Measurements from ENCODE around the gene SEC24A. TPM values are rescaled to one million over a fixed set of nuclear protein-coding genes. Genes with fewer than 3 reads are reported as not detected.

SEC24A gene
- 11.3 to 15.7 TPM (median 13.4 TPM) in 5 replicates for total RNA-seq (2022; extraction: Qiagen RNA extraction)

GRCh38 chr5:134648425-134649162, at the start of gene SEC24A:
Gene SEC24A (plus strand): TSS chr5:134648785. CDS start chr5:134649077, 292 bp downstream.

GRCh38 chr5:134738133-134738962, 89.8 kb downstream of the SEC24A start, which contains the start of gene CAMLG:
Gene CAMLG (plus strand): TSS chr5:134738548. CDS start chr5:134738621, 73 bp downstream.

GRCh38 chr5:134758504-134759341, 110.1 kb downstream of the SEC24A start, which contains the start of gene DDX46:
Gene DDX46 (plus strand): TSS chr5:134758779. CDS start chr5:134758939, 160 bp downstream.

Other genes starting within 250 kb of the SEC24A start
- 39.6 to 49.6 TPM (median 47.0 TPM) in 5 replicates for gene CDKN2AIPNL, start 236.9 kb upstream of the SEC24A start, total RNA-seq (2022; extraction: Qiagen RNA extraction)
- 28.9 to 41.2 TPM (median 37.8 TPM) in 5 replicates for gene JADE2, start 123.1 kb upstream of the SEC24A start, total RNA-seq (2022; extraction: Qiagen RNA extraction)
- 43.7 to 69.4 TPM (median 46.8 TPM) in 5 replicates for gene SAR1B, start 16.0 kb upstream of the SEC24A start, total RNA-seq (2022; extraction: Qiagen RNA extraction)
- gene CAMLG, start 89.8 kb downstream of the SEC24A start, total RNA-seq (2022; extraction: Qiagen RNA extraction), result 23.5 to 29.6 TPM (median 26.1 TPM) in 5 replicates
- gene DDX46, start 110.0 kb downstream of the SEC24A start, total RNA-seq (2022; extraction: Qiagen RNA extraction), result 51.4 to 68.6 TPM (median 62.7 TPM) in 5 replicates
- 18.2 to 28.2 TPM (median 25.3 TPM) in 5 replicates for gene C5orf24, start 197.2 kb downstream of the SEC24A start, total RNA-seq (2022; extraction: Qiagen RNA extraction)
- gene TXNDC15, start 225.6 kb downstream of the SEC24A start, total RNA-seq (2022; extraction: Qiagen RNA extraction), result 42.9 to 51.8 TPM (median 50.2 TPM) in 5 replicates